NT2/D1 (cell line): ENCODE results near the gene PFDN4.

ENCODE experiments used
- SUZ12 ChIP-seq: IDR thresholded peaks from 2 replicates; pipeline ENCODE4 v1.6.1; 2011; ENCODE audit not compliant: insufficient read length, insufficient read depth; ENCODE audit errors: extremely low read depth
- YY1 ChIP-seq: IDR thresholded peaks from 2 replicates; pipeline ENCODE4 v1.6.1; 2011; ENCODE audit not compliant: insufficient read length, insufficient read depth
- ZNF274 ChIP-seq: IDR thresholded peaks from 2 replicates; pipeline ENCODE4 v1.6.1; 2011; ENCODE audit warnings: mild to moderate bottlenecking, low read depth, low read length

GRCh38 chr20:54204481-54204880, 3.4 kb upstream of the PFDN4 start:
- no peak for TF ChIP-seq YY1
- TF ChIP-seq ZNF274: no peak
- no peak for TF ChIP-seq SUZ12
